OCI-LY3 (cell line): ENCODE measurements around the gene EXD2.
A peak's percentile ranks its signal among the peaks of the same experiment; 100 is the strongest.
"Not testable (repeated sequence)": the region's sequence is repeated elsewhere in the genome, so short reads cannot be mapped to it uniquely, and the experiment has no call there.

Experiments
- H2AFZ ChIP-seq: fragments of 200-600, 300-600 bp; shearing (Covaris generic); 2 replicates; pipeline ENCODE4 v1.6.0; 2014; ENCODE audit warnings: antibody characterized with exemption, low read depth, low read length
- H3K27ac ChIP-seq: fragments of 200-600, 300-600 bp; sonication (generic); 2 replicates; pipeline ENCODE4 v1.5.1; 2014; ENCODE audit warnings: mild to moderate bottlenecking, low read length, moderate library complexity, mixed read lengths
- H3K27me3 ChIP-seq: fragments of 200-600, 300-600 bp; sonication (generic); 2 replicates; pipeline ENCODE4 v1.6.1; 2014; ENCODE audit warnings: low read depth, low read length, mixed read lengths
- H3K36me3 ChIP-seq: fragments of 200-600, 300-600 bp; sonication (generic); replicated peaks from 2 replicates; pipeline ENCODE3; 2014; ENCODE audit warnings: low read depth, low read length, mixed read lengths
- H3K4me1 ChIP-seq: fragments of 300-600, 200-600 bp; sonication (generic); 2 replicates; pipeline ENCODE4 v1.6.1; 2014; ENCODE audit warnings: low read length, mixed read lengths
- H3K4me2 ChIP-seq: fragments of 200-600, 300-600 bp; sonication (generic); 2 replicates; pipeline ENCODE4 v1.6.1; 2014; ENCODE audit warnings: low read length, mixed read lengths
- H3K4me3 ChIP-seq: fragments of 300-600, 200-600 bp; sonication (generic); 2 replicates; pipeline ENCODE4 v1.5.1; 2014; ENCODE audit warnings: antibody characterized with exemption, mild to moderate bottlenecking, low read length, moderate library complexity
- H3K79me2 ChIP-seq: fragments of 300-600, 200-600 bp; shearing (Covaris generic); 2 replicates; pipeline ENCODE4 v1.6.1; 2014; ENCODE audit warnings: mild to moderate bottlenecking, low read length, mixed read lengths
- H3K9ac ChIP-seq: fragments of 300-600, 200-600 bp; shearing (Covaris generic); 2 replicates; pipeline ENCODE4 v1.6.0; 2014; ENCODE audit warnings: mild to moderate bottlenecking, low read length, moderate library complexity
- H3K9me3 ChIP-seq: fragments of 200-600, 300-600 bp; shearing (Covaris generic); 2 replicates; pipeline ENCODE4 v1.6.1; 2014; ENCODE audit warnings: low read length, mixed read lengths; ENCODE audit not compliant: insufficient read depth
- H4K20me1 ChIP-seq: fragments of 200-600, 300-600 bp; sonication (generic); 2 replicates; pipeline ENCODE4 v1.6.1; 2016; ENCODE audit warnings: low read length, mixed read lengths; ENCODE audit not compliant: insufficient read depth
- CTCF ChIP-seq: fragments of 200-600, 300-600 bp; sonication (generic); IDR thresholded peaks from 2 replicates; pipeline ENCODE4 v1.5.1; 2014; ENCODE audit warnings: antibody characterized with exemption, low read length, low read depth
- EZH2phosphoT487 ChIP-seq: fragments of 200-600 bp; shearing (Covaris generic); IDR thresholded peaks from 2 replicates; pipeline ENCODE4 v1.6.1; 2018; ENCODE audit warnings: antibody characterized with exemption, mixed run types, low read depth

The EXD2 gene

GRCh38 chr14:69275331-69275730, 84.0 kb downstream of the EXD2 start:
- TF ChIP-seq EZH2phosphoT487, result no peak
- no peak for TF ChIP-seq CTCF

GRCh38 chr14:69277356-69277755, 86.1 kb downstream of the EXD2 start:
- H3K9me3 ChIP-seq, H3K79me2 ChIP-seq, H3K36me3 ChIP-seq, H3K27me3 ChIP-seq, H2AFZ ChIP-seq, H3K4me2 ChIP-seq, H3K27ac ChIP-seq, H3K4me3 ChIP-seq, H4K20me1 ChIP-seq, H3K9ac ChIP-seq: not testable (repeated sequence)
- H3K4me1 ChIP-seq, result peaks cover 18% of the 10 kb centered on the region

More at GRCh38 chr14:69275331-69275730, 84.0 kb downstream of the EXD2 start:
- H3K9me3 ChIP-seq, result no peaks in the 10 kb centered on the region
- H3K4me2 ChIP-seq, result no peak overlapping the region
- H2AFZ ChIP-seq, result no peak overlapping the region
- no peak overlapping the region for H3K27ac ChIP-seq
- no peaks in the 10 kb centered on the region for H3K4me1 ChIP-seq
- no peaks in the 10 kb centered on the region for H4K20me1 ChIP-seq
- peaks cover 7% of the 10 kb centered on the region; the same call in 1 of the 2 replicates for H3K27me3 ChIP-seq
- no peaks in the 10 kb centered on the region for H3K36me3 ChIP-seq
- no peak overlapping the region for H3K9ac ChIP-seq
- H3K4me3 ChIP-seq, result no peak overlapping the region
- H3K79me2 ChIP-seq, result no peaks in the 10 kb centered on the region

GRCh38 chr14:69280746-69281291, 89.5 kb downstream of the EXD2 start:
- H3K4me1 ChIP-seq, result peaks cover 19% of the 10 kb centered on the region
- H3K79me2 ChIP-seq, result no peaks in the 10 kb centered on the region
- no peak overlapping the region for H3K4me3 ChIP-seq
- no peak overlapping the region for H2AFZ ChIP-seq
- H3K36me3 ChIP-seq, result no peaks in the 10 kb centered on the region
- no peak overlapping the region for H3K9ac ChIP-seq
- H3K27me3 ChIP-seq, result no peaks in the 10 kb centered on the region
- TF ChIP-seq EZH2phosphoT487 (no peak), CTCF (no peak)
- no peaks in the 10 kb centered on the region for H4K20me1 ChIP-seq
- H3K4me2 ChIP-seq, result peak overlapping the region; percentile 70
- H3K9me3 ChIP-seq, result no peaks in the 10 kb centered on the region
- H3K27ac ChIP-seq, result no peak overlapping the region

GRCh38 chr14:69281450-69282169, 90.3 kb downstream of the EXD2 start:
- H3K79me2 ChIP-seq, result no peaks in the 10 kb centered on the region
- no peaks in the 10 kb centered on the region for H3K9me3 ChIP-seq
- H2AFZ ChIP-seq, result peak overlapping the region; percentile 32; the same call in 1 of the 2 replicates
- TF ChIP-seq CTCF (no peak), EZH2phosphoT487 (no peak)
- H3K4me3 ChIP-seq, result peak overlapping the region; percentile 33
- H3K4me1 ChIP-seq, result peaks cover 19% of the 10 kb centered on the region
- H3K27me3 ChIP-seq, result no peaks in the 10 kb centered on the region; the same call in 1 of the 2 replicates
- H3K36me3 ChIP-seq, result no peaks in the 10 kb centered on the region
- H4K20me1 ChIP-seq, result no peaks in the 10 kb centered on the region
- H3K9ac ChIP-seq, result 0 out of 2 replicates have a peak overlapping the region, but pooled peaks have one; percentile 2
- H3K4me2 ChIP-seq, result peak overlapping the region; percentile 70
- no peak overlapping the region for H3K27ac ChIP-seq
